GM12873 (cell line): ENCODE results near the gene PTPN6.

Experiments
- TF ChIP-seq, protein P1 (sequence below): IDR thresholded peaks from 2 replicates; pipeline ENCODE4 v1.5.1; 2012; ENCODE audit warnings: low read depth, mild to moderate bottlenecking, moderate library complexity, low read length, control low read depth; ENCODE audit not compliant: insufficient read depth; ENCODE audit errors: missing control alignments

Gene PTPN6

DNA sequence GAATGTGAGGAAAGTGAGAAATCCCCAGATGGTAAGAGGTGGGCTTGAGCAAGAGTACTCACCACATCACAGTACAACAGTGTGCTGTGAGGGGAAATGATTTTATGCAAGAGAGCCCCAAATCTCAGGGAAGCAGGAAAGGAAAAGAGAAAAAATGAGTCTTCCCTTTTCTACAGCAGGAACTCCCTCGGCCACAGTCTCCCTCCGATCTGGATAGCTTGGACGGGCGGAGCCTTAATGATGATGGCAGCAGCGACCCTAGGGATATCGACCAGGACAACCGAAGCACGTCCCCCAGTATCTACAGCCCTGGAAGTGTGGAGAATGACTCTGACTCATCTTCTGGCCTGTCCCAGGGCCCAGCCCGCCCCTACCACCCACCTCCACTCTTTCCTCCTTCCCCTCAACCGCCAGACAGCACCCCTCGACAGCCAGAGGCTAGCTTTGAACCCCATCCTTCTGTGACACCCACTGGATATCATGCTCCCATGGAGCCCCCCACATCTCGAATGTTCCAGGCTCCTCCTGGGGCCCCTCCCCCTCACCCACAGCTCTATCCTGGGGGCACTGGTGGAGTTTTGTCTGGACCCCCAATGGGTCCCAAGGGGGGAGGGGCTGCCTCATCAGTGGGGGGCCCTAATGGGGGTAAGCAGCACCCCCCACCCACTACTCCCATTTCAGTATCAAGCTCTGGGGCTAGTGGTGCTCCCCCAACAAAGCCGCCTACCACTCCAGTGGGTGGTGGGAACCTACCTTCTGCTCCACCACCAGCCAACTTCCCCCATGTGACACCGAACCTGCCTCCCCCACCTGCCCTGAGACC, 15.6 kb upstream of the PTPN6 start:
- TF ChIP-seq, protein P1, sequence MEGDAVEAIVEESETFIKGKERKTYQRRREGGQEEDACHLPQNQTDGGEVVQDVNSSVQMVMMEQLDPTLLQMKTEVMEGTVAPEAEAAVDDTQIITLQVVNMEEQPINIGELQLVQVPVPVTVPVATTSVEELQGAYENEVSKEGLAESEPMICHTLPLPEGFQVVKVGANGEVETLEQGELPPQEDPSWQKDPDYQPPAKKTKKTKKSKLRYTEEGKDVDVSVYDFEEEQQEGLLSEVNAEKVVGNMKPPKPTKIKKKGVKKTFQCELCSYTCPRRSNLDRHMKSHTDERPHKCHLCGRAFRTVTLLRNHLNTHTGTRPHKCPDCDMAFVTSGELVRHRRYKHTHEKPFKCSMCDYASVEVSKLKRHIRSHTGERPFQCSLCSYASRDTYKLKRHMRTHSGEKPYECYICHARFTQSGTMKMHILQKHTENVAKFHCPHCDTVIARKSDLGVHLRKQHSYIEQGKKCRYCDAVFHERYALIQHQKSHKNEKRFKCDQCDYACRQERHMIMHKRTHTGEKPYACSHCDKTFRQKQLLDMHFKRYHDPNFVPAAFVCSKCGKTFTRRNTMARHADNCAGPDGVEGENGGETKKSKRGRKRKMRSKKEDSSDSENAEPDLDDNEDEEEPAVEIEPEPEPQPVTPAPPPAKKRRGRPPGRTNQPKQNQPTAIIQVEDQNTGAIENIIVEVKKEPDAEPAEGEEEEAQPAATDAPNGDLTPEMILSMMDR = no peak

DNA sequence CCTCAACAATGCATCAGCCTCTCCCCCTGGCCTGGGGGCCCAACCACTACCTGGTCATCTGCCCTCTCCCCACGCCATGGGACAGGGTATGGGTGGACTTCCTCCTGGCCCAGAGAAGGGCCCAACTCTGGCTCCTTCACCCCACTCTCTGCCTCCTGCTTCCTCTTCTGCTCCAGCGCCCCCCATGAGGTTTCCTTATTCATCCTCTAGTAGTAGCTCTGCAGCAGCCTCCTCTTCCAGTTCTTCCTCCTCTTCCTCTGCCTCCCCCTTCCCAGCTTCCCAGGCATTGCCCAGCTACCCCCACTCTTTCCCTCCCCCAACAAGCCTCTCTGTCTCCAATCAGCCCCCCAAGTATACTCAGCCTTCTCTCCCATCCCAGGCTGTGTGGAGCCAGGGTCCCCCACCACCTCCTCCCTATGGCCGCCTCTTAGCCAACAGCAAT, 14.9 kb upstream of the PTPN6 start:
- TF ChIP-seq, protein P1 = no peak

DNA sequence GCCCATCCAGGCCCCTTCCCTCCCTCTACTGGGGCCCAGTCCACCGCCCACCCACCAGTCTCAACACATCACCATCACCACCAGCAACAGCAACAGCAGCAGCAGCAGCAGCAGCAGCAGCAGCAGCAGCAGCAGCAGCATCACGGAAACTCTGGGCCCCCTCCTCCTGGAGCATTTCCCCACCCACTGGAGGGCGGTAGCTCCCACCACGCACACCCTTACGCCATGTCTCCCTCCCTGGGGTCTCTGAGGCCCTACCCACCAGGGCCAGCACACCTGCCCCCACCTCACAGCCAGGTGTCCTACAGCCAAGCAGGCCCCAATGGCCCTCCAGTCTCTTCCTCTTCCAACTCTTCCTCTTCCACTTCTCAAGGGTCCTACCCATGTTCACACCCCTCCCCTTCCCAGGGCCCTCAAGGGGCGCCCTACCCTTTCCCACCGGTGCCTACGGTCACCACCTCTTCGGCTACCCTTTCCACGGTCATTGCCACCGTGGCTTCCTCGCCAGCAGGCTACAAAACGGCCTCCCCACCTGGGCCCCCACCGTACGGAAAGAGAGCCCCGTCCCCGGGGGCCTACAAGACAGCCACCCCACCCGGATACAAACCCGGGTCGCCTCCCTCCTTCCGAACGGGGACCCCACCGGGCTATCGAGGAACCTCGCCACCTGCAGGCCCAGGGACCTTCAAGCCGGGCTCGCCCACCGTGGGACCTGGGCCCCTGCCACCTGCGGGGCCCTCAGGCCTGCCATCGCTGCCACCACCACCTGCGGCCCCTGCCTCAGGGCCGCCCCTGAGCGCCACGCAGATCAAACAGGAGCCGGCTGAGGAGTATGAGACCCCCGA, 14.3 kb upstream of the PTPN6 start:
- TF ChIP-seq, protein P1 = peak; percentile 8

DNA sequence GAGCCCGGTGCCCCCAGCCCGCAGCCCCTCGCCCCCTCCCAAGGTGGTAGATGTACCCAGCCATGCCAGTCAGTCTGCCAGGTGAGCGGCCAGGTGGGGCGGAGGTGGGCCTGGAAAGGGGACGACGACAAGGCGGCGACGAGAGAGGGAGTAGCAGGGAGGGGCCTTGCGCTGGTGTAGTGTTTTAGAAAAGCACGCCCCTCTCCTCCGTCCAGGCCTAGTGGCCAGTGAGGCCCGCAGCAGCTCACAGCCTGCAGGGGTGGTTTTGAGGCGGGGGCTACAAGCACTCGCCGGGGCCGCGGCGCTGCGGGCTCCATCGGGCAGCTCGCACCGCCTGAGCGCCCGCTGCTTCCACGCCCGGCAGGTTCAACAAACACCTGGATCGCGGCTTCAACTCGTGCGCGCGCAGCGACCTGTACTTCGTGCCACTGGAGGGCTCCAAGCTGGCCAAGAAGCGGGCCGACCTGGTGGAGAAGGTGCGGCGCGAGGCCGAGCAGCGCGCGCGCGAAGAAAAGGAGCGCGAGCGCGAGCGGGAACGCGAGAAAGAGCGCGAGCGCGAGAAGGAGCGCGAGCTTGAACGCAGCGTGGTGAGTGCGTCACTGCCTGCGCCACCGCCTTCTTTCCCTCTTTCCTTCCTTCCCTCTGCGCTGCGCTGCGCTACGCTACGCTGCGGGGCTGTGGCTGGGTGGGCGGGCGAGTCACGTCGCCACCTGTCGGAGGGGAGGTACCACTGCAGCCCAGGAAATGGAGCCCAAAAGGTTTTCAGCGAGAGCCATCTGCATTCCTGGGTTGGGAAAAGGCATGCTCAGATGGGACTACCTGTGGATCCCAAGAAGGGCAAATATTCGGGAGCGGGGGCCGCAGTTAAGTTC, 13.4 kb upstream of the PTPN6 start:
- TF ChIP-seq, protein P1 = peak; percentile 95

DNA sequence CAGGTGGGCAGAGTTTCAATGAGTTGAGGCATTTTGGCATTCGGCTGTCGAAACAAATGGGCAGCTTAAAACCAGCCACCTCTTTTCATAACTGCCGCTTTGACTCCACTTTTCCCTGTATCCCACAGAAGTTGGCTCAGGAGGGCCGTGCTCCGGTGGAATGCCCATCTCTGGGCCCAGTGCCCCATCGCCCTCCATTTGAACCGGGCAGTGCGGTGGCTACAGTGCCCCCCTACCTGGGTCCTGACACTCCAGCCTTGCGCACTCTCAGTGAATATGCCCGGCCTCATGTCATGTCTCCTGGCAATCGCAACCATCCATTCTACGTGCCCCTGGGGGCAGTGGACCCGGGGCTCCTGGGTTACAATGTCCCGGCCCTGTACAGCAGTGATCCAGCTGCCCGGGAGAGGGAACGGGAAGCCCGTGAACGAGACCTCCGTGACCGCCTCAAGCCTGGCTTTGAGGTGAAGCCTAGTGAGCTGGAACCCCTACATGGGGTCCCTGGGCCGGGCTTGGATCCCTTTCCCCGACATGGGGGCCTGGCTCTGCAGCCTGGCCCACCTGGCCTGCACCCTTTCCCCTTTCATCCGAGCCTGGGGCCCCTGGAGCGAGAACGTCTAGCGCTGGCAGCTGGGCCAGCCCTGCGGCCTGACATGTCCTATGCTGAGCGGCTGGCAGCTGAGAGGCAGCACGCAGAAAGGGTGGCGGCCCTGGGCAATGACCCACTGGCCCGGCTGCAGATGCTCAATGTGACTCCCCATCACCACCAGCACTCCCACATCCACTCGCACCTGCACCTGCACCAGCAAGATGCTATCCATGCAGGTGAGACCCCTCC, 12.6 kb upstream of the PTPN6 start:
- TF ChIP-seq, protein P1 = no peak

DNA sequence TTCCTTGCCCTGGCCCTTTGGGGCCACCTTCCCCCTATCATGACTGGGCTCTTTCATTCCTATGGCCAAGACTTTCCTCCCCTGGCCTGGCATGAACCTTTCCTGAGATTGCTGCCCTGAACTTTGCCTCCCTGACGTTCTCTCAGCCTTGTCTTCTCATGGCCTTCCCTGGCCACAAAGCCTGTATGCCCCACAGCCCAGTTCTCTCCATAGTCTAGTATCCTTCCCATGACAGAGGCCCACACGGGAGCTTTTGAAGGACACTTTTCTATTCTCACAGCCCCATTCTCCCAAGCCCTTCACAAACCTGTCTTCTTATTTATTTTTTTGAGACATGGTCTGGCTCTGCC, 12.0 kb upstream of the PTPN6 start:
- TF ChIP-seq, protein P1 = no peak
